Stimulated activated CD8-positive, alpha-beta memory T cell treated with anti-CD3 and anti-CD28 coated beads, Interleukin-15, amount 100 ng/mL, for 1 hour (primary cell): ENCODE measurements around the gene SEC24D.

Experiments
- DNase-seq: peaks from one replicate; pipeline ENCODE4 v3.0.0-alpha.2; 2020; ENCODE audit warnings: low read depth

SEC24D gene

DNA sequence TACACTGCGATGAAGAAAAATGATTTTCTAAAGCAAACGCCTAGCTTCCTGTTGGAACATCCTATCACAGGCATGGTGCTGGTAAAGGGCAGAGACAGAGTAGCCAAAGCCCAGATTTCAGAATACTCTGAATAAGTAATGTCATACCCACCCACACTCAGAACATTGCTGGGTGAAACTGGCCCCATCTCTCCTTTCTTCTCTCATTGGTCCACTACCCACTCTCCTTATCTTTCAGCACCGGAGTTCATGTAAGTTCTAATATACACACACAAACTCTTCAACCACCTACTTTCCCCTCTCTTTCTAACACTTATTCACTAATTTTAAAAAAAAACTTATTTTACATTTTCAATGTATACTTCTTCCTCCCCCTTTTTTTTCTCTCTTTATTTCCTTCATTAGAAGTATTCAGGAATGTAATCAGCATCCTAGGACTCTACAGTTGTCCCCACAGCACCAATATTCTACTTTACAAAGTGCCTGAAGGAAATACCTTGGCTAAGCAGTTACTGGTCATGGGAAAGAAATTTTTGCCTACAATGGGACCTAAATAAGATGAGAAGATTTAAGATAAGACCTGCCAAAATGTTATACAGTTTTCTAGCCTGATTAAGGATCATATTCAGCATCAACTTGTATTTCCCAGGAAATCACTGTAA lies 63.0 kb downstream of the SEC24D start:
- no peak for DNase-seq

- DNase-seq = no peak
These were observed 63.7 kb downstream of the SEC24D start for GRCh38 chr4:118772081-118772766.

DNA sequence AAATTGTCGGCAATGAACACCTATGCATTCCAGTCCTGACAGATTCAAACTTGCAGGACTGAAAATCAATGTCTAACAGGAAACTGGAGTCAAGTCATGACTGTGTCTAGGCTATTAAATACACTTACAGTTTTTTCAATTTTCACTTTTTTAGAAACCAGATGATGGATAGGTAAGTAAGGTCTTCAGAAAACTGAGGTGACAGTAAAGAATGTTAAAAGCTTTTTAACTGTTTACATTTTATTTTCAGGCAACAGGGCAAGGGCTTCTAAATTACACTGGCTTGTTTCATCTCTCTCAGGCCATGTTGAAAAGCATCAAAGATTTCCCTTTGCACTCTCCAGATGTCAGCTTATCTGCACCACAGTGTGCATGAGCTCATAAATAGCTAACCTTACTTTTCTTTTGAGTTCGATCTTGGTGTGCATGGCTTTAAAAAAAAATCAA lies 65.2 kb downstream of the SEC24D start:
- DNase-seq = no peak

- DNase-seq = no peak
These were observed 66.8 kb downstream of the SEC24D start for GRCh38 chr4:118769161-118769560.

GRCh38 chr4:118767109-118767508 lies 68.8 kb downstream of the SEC24D start:
- no peak for DNase-seq

GRCh38 chr4:118765399-118765798 lies 70.5 kb downstream of the SEC24D start:
- no peak for DNase-seq

- DNase-seq = no peak
These were observed 73.0 kb downstream of the SEC24D start for GRCh38 chr4:118762730-118763477.

GRCh38 chr4:118762155-118762554 lies 73.8 kb downstream of the SEC24D start:
- no peak for DNase-seq

DNA sequence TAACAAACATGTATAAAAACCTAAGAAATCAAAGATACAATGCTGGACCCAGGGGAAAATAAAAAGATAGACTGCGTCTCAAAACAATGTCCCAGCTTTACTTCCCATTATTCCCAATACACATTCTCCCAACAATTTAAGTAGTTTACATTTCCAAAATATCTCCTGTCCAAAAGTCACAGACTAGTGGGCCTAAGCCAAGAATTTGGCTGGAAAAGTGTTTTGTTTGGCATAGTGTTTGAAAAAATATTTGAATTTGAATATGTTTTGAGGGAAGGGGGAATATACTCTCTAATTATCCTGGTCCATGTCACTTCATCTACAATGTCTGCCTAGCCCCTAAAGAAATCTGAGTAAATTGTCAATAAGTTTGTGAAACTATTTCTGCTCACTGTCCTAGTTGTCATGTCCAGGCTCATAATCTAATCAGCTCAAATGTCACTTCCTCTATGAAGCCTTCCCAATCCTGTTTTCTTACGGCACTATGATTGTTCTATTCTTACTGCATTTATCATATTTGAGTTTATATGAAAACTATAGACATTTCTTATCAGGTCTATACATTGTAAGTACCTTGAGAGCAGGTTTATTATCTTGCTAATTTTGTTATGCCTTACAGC lies 74.4 kb downstream of the SEC24D start:
- DNase-seq = no peak

- DNase-seq = no peak
These were observed 75.4 kb downstream of the SEC24D start for GRCh38 chr4:118760493-118760892.

- DNase-seq = no peak
These were observed 75.8 kb downstream of the SEC24D start for GRCh38 chr4:118760092-118760491.

GRCh38 chr4:118759481-118759880 lies 76.4 kb downstream of the SEC24D start:
- DNase-seq = no peak

- no peak for DNase-seq
These were observed 77.6 kb downstream of the SEC24D start for GRCh38 chr4:118758293-118758692.

DNA sequence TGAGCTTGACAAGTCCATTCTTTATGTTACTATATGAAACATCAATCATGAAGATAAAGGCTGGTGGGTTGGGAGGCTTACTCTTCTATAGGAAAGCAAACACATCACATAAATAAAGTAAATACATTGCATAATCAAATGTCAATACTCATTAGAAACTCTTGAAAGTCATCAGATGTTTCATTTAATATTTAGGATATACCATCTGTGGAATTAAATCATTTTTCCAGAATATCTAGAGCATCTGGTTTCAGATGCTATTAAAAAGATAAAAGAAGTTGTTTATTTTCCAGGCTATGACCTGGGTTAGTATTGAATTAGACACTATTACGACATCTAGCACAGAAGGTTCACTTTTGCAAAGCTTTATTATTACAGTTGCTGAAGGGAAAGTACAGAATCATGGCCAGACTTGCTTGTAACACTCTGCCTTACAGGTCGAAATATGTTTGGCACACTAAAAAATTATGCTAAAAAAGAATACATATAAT lies 78.1 kb downstream of the SEC24D start:
- no peak for DNase-seq

GRCh38 chr4:118756958-118757357 lies 79.0 kb downstream of the SEC24D start:
- no peak for DNase-seq

GRCh38 chr4:118756429-118756828 lies 79.5 kb downstream of the SEC24D start:
- no peak for DNase-seq

GRCh38 chr4:118755438-118756226 lies 80.3 kb downstream of the SEC24D start:
- DNase-seq = no peak

GRCh38 chr4:118754890-118755289 lies 81.0 kb downstream of the SEC24D start:
- no peak for DNase-seq

- DNase-seq = no peak
These were observed 82.2 kb downstream of the SEC24D start for GRCh38 chr4:118753685-118754084.

DNA sequence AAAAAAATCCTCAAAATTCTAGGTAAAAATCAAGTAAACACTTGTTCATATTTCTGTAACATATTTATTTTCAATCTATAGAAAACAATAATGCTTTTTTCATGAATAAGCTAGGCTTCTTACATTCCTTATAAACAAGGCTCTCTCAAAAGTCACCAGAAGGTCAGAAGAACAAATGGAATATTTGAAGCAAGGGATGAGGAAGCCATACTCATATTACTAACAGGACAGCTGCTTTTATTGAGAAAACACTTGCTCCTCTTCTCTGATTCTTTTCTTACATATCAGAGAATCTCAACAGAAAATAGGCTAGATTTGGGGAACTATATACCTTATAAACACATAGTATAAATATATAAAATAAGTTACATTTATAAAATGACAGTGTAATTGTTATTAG lies 82.8 kb downstream of the SEC24D start:
- no peak for DNase-seq

DNA sequence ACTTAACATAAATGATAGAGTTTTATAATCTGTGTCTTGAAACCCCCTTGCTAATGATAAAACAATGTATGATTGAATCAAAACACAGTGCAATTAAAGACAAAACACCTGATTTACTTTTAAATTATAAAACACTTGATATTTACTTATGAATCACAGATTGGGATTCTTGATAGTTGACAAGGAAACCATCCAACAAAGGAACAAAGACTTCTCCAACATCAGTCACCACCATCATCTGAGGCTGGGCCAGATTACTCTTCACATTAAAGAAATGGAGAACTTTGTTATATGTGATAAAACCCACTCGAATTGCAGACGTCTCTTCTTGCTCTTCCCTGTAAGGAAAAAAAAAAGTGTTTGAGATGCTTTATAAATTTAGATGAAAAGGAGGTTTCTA lies 83.4 kb downstream of the SEC24D start:
- DNase-seq = no peak
